Muscle layer of duodenum (tissue), 2 donors: ENCODE measurements around the gene CHIA.
A peak's percentile ranks its signal among the peaks of the same experiment; 100 is the strongest.
"Not testable (repeated sequence)": the region's sequence is repeated elsewhere in the genome, so short reads cannot be mapped to it uniquely, and the experiment has no call there.

Experiments
- H3K27ac ChIP-seq: one replicate; pipeline ENCODE4 v1.7.0; 2013; ENCODE audit warnings: mild to moderate bottlenecking, low read length
- H3K27me3 ChIP-seq: one replicate; pipeline ENCODE4 v1.7.0; 2013; ENCODE audit warnings: low read depth, mild to moderate bottlenecking, control low read depth, low read length
- H3K36me3 ChIP-seq, 2 donors: one replicate each; pipeline ENCODE4 v1.7.0; 2013; ENCODE audit warnings: low read length in 2 of 2, control low read depth in 1 of 2, mild to moderate bottlenecking in 1 of 2; ENCODE audit not compliant: insufficient read depth in 2 of 2, control insufficient read depth in 1 of 2
- H3K4me1 ChIP-seq, 2 donors: one replicate each; pipeline ENCODE4 v1.7.0; 2013; ENCODE audit warnings: low read length in 2 of 2, mild to moderate bottlenecking in 2 of 2, control low read depth in 1 of 2, moderate library complexity in 1 of 2; ENCODE audit not compliant: insufficient read depth in 2 of 2, control insufficient read depth in 1 of 2
- H3K4me3 ChIP-seq, 2 donors: one replicate each; pipeline ENCODE4 v1.7.0; 2013; ENCODE audit warnings: low read length in 2 of 2, low read depth in 1 of 2, mild to moderate bottlenecking in 1 of 2
- H3K9me3 ChIP-seq, 2 donors: one replicate each; pipeline ENCODE4 v1.7.0; 2013; ENCODE audit warnings: low read length in 2 of 2, control low read depth in 1 of 2, mild to moderate bottlenecking in 1 of 2; ENCODE audit not compliant: control insufficient read depth in 1 of 2
- donor health status: healthy.

The CHIA gene

DNA sequence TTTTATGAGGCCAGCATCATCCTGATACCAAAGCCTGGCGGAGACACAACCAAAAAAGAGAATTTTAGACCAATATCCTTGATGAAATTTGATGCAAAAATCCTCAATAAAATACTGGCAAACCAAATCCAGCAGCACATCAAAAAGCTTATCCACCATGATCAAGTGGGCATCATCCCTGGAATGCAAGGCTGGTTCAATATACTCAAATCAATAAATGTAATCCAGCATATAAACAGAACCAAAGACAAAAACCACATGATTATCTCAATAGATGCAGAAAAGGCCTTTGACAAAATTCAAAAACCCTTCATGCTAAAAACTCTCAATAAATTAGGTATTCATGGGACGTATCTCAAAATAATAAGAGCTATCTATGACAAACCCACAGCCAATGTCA is 48.2 kb downstream of the CHIA start:
- H3K4me1 ChIP-seq, H3K4me3 ChIP-seq, H3K27me3 ChIP-seq, H3K36me3 ChIP-seq, H3K9me3 ChIP-seq, H3K27ac ChIP-seq: not testable (repeated sequence)

- H3K27me3 ChIP-seq, result no peaks in the 10 kb centered on the region
- peak overlapping the region; percentile 54 for H3K27ac ChIP-seq
- H3K36me3 ChIP-seq, result peaks cover 0 to 10% of the 10 kb centered on the region in 2 donors
- peak overlapping the region; percentile 71 to 82 for H3K4me3 ChIP-seq
- H3K4me1 ChIP-seq, result peaks cover 0 to 7% of the 10 kb centered on the region in 2 donors
- no peaks in the 10 kb centered on the region for H3K9me3 ChIP-seq
Measured at GRCh38 chr1:111346089-111346885, 55.6 kb downstream of the CHIA start.

DNA sequence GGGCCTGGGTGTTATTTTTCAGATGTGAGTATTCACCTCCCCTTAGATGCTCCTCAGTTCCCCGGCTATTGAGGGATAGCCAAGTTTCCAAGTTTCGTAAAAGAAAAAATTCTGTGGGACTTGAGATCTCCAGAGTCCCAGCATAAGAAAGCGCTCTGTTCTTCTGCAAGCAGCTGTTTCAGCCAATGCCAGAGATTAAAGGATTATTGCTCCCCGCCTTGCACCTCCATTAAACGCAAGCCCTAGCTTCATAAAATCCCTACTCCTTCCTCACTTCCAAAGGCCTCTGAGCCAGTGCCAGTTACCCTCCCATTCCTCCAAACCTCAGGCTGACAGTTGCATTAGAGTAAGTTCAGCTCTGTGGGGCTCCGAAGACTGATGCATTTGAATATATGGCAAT is 56.4 kb downstream of the CHIA start:
- no peaks in the 10 kb centered on the region for H3K27me3 ChIP-seq
- H3K4me1 ChIP-seq, result peaks cover 0 to 7% of the 10 kb centered on the region in 2 donors
- peak overlapping the region; percentile 54 for H3K27ac ChIP-seq
- peak overlapping the region; percentile 71 to 82 for H3K4me3 ChIP-seq
- H3K9me3 ChIP-seq, result no peaks in the 10 kb centered on the region
- H3K36me3 ChIP-seq, result peaks cover 0 to 10% of the 10 kb centered on the region in 2 donors

DNA sequence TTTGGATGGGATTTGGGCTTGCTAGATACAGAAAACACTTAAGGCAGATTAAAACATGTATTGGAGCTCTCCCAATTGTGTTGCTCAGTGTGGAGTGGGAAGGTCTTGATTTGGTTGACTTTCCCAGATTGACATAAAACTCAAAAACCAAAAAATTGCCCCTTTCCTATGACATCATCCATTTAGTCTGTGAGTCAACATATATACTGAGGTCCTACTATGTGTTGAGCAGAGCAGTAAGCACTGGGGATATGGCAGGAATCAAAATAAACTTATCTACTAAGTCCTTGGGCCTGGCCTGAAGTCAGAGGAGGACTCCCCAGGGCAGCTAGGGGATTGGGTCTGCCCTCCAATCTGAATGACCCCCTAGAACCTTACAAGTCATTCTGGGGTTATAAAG is 61.0 kb downstream of the CHIA start:
- Histone ChIP-seq H3K27me3 (no peaks in the 10 kb centered on the region), H3K27ac (no peak overlapping the region), H3K36me3 (peaks cover 0 to 10% of the 10 kb centered on the region in 2 donors), H3K4me1 (peaks cover 0 to 6% of the 10 kb centered on the region in 2 donors), H3K4me3 (no peak overlapping the region), H3K9me3 (no peaks in the 10 kb centered on the region)

- Histone ChIP-seq H3K27me3 (no peaks in the 10 kb centered on the region), H3K9me3 (no peaks in the 10 kb centered on the region), H3K36me3 (peaks cover 0 to 5% of the 10 kb centered on the region in 2 donors), H3K27ac (no peak overlapping the region), H3K4me1 (no peaks in the 10 kb centered on the region), H3K4me3 (no peak overlapping the region)
Measured at GRCh38 chr1:111354584-111354983, 63.9 kb downstream of the CHIA start.

DNA sequence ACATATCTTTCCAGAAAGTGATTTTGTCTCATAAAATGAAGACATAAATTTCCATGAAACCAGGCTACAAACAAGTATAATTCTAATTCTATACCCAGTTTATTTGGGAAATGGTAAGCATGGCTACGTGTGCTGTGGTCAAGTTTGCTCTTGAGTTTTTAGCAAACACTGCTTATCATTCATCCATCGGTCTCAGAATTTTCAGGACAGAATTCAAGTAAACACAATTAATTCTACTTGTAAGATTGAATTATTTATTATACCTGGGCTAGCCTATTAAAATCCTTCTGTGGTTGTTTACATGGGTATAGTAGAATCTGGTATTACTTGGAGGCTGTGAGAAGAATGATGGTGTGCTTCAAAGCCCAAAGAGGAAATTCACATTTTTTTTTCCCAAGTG is 68.3 kb downstream of the CHIA start:
- Histone ChIP-seq H3K9me3 (no peaks in the 10 kb centered on the region), H3K27ac (no peak overlapping the region), H3K4me3 (no peak overlapping the region), H3K36me3 (no peaks in the 10 kb centered on the region), H3K27me3 (no peaks in the 10 kb centered on the region), H3K4me1 (no peaks in the 10 kb centered on the region)

- Histone ChIP-seq H3K4me1 (no peaks in the 10 kb centered on the region), H3K36me3 (no peaks in the 10 kb centered on the region), H3K27ac (no peak overlapping the region), H3K9me3 (no peaks in the 10 kb centered on the region), H3K27me3 (no peaks in the 10 kb centered on the region), H3K4me3 (no peak overlapping the region)
Measured at GRCh38 chr1:111359376-111359775, 68.7 kb downstream of the CHIA start.

DNA sequence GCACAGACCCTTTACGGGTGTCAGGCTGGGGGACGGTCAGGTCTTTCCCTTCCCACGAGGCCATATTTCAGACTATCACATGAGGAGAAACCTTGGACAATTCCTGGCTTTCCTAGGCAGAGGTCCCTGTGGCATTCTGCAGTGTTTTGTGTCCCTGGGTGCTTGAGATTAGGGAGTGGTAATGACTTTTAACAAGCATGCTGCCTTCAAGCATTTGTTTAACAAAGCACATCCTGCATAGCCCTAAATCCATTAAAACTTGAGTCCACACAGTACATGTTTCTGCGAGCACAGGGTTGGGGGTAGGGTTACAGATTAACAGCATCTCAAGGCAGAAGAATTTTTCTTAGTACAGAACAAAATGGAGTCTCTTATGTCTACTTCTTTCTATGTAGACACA is 69.6 kb downstream of the CHIA start:
- not testable (repeated sequence) for H3K4me3 ChIP-seq, H3K9me3 ChIP-seq, H3K27me3 ChIP-seq, H3K36me3 ChIP-seq, H3K27ac ChIP-seq, H3K4me1 ChIP-seq

DNA sequence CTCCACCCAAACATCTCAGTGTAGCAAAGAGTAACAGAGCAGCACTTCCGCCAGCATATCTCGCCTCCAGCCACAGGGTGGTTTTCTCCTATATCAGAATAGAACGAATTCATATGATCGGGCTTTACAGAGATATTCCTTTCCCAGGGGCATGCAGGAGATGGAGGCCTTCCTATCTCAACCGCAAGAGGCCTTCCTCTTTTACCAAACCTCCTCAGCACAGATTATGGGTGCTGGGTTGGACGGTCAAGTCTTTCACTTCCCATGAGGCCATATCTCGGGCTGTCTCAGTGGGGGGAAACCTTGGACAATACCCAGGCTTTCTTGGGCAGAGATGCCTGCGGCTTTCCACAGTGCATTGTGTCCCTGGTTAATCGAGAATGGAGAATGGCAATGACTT is 71.1 kb downstream of the CHIA start:
- H3K36me3 ChIP-seq, result no peaks in the 10 kb centered on the region
- H3K4me3 ChIP-seq, result no peak overlapping the region
- H3K27me3 ChIP-seq, result no peaks in the 10 kb centered on the region
- no peak overlapping the region for H3K27ac ChIP-seq
- no peaks in the 10 kb centered on the region for H3K9me3 ChIP-seq
- no peaks in the 10 kb centered on the region for H3K4me1 ChIP-seq

DNA sequence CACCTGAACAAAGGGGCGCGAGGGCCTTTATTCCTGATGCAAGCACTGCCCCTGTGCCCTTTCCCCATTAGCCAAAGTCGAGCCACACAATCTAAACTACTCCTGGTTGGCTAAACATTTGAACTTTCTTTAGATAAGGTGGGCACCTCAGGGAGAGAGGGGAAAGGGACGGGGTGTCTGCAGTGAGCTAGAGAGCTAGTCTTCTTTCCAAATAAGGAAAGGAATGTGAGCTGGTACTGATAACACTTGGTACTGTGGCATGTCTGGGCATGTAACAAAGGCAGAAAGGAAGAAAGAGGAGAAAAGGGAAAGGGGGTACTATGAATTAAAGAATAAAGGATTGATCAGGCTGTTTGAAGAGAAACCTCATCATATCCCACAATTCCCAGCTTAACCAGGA is 74.0 kb downstream of the CHIA start:
- no peaks in the 10 kb centered on the region for H3K4me1 ChIP-seq
- H3K27me3 ChIP-seq, result no peaks in the 10 kb centered on the region
- no peaks in the 10 kb centered on the region for H3K36me3 ChIP-seq
- H3K27ac ChIP-seq, result no peak overlapping the region
- H3K9me3 ChIP-seq, result no peaks in the 10 kb centered on the region
- H3K4me3 ChIP-seq, result no peak overlapping the region

DNA sequence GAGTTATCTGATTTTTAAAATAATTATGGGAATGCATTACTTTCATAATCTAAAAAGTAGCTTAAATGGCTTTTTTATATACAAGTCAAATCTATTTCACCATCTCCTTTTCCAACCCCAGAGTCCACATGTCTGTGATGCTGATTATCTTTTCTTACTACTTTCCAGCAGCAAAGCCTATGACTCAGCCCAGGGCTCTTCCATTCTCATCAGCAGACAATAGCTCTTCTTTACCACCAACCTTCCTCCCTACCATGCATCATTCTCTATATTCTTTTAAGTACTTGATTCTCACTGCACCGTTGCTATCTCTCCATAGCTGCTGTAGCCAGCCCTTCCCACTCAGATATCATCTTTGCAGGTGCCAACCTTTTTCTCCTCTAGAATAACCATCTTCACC is 75.6 kb downstream of the CHIA start:
- no peak overlapping the region for H3K4me3 ChIP-seq
- H3K4me1 ChIP-seq, result no peaks in the 10 kb centered on the region
- H3K27me3 ChIP-seq, result no peaks in the 10 kb centered on the region
- no peak overlapping the region for H3K27ac ChIP-seq
- H3K9me3 ChIP-seq, result no peaks in the 10 kb centered on the region
- no peaks in the 10 kb centered on the region for H3K36me3 ChIP-seq

DNA sequence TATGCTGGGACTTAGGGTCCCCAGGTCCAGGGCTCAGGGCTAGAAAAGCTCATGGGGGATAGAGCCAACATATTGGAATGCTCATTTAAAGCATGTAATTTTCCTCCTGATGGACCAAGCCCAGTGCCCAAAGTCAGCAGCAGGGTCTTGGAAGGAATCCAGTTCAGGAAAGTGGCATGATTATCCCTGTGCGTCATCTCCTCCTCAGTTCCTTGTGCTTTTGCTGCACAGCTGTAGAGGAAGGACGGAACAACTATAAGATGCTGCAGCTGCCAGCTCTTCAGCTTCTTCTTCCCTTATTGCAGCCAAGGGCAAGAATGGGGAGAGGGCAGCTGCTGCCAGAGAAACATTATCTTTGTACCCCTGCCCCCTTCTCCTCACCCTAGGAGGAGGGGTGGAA is 78.5 kb downstream of the CHIA start:
- Histone ChIP-seq H3K4me1 (no peaks in the 10 kb centered on the region), H3K4me3 (no peak overlapping the region), H3K27ac (no peak overlapping the region), H3K27me3 (no peaks in the 10 kb centered on the region), H3K9me3 (no peaks in the 10 kb centered on the region), H3K36me3 (no peaks in the 10 kb centered on the region)
